HG02885 (cell line): ENCODE measurements around the gene MLXIPL.
"Not testable (repeated sequence)": the region's sequence is repeated elsewhere in the genome, so short reads cannot be mapped to it uniquely, and the experiment has no call there.

Experiments
- ATAC-seq: cut with Tn5 transposase; IDR thresholded peaks from one replicate; pipeline ENCODE4 v1.9.1; 2021; ENCODE audit warnings: mild to moderate bottlenecking; ENCODE audit not compliant: unreplicated experiment, poor library complexity

The MLXIPL gene

GRCh38 chr7:73586911-73587310, 37.4 kb downstream of the MLXIPL start:
- no peak for ATAC-seq

- no peak for ATAC-seq
These were observed 39.1 kb downstream of the MLXIPL start for GRCh38 chr7:73585196-73585595.

DNA sequence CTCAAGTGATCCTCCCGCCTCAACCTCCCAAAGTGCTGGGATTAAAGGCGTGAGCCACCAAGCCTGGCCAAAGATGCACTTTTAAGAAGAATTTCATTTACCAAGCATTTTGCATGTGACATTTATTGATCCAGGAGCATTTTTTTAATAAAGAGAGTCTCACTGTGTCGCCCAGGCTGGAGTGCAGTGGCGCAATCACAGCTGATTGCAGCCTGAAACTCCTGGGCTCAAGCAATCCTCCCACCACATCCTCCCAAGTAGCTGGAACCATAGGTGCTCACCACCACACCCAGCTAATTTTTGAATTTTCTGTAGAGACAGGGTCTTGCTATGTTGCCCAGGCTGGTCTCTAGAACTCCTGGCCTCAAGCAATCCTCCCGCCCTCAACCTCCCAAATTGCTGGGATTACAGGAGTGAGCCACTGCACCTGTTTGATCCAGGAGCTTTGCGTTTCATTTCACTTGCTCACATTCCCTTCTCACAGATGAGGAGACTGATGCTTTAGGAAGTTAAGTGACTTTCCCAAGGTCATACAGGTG, 41.6 kb downstream of the MLXIPL start:
- no peak for ATAC-seq

DNA sequence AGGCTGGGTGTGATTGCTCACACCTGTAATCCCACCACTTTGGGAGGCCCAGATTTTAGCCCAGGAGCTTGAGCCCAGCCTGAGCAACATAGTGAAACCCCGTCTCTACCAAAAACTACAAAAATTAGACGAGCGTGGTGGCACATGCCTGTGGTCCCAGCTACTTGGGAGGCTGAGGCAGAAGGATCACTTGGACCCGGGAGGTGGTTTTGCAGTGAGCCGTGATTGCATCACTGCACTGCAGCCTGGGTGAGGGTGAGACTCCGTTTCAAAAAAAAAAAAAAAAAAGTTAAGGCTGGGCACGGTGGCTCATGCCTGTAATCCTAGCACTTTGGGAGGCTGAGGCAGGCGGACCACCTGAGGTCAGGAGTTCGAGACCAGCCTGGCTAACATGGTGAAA, 43.3 kb downstream of the MLXIPL start:
- ATAC-seq = not testable (repeated sequence)

DNA sequence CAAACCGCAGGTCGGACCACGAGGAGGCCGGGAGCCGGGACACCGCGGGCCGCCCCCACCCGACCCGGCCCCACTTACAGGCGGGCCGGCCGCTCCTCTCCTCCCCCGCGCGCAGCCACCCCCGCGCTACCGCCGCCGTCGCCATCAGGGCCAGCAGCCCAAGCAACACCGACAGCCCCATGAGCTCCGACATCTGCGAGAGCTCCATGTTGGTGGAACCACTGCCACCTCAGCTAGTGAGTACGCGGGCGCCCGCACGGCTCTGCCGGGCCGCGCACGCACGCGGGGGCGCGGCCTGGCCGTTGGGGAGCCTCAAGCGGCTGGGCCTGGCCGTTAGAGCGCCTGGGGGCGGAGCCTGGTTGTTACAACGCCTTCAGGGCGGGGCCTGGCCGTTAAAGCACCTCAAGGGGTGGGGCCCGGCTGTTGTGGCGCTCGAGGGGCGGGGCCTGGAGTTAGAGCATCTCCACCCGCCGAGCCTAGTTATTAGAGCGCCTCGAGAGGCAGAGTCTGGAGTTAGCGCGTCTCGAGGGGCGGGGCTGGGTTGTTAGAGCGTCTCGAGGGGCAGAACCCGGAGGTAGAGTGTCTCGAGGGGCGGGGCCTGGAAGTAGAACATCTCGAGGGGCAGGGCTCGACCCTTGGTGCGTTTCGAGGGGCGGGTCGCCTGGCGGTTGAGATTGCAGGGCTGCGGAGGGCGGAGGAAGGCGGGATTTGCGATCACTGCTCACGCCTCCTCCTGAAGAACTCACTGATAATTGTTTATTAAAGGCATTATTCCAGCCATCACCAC, 45.8 kb downstream of the MLXIPL start, which contains the start of gene TBL2:
TBL2 (minus strand) TSS at position 238 of the 787 bp plus-strand sequence; CDS start at position 208, 30 bp downstream.
- peak; percentile 89 for ATAC-seq

DNA sequence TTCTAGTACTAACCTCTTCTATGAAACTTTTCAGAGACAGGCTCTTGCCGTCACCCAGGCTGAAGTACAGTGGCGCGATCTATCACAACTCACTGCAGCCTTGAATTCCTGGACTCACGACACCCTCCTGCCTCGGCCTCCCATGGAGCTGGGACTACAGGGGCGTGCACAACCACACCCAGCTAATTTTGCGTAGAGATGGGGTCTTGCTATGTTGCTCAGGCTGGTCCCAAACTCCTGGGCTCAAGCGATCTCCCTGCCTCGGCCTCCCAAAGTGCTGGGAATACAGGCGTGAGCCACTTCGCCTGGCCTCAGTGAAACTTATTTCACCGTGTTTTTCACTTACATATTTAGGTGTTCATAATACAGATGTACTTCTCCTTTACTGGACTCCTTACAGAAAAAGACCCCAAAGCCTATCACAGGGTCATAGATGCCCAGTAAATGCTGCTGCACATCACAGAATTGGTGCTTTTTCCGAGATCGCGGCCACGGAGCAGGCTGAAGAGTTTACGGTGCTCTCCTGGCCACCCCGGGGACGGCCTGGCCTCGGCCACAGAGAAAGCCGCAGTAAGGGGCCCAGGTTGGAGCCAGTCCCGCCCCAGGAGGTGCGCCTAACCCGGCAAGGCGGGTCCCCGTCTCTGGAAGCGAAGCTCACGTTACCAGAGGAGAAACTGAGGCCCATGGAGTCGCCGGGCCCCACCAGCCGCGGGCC, 46.5 kb downstream of the MLXIPL start:
- ATAC-seq = peak; percentile 23

DNA sequence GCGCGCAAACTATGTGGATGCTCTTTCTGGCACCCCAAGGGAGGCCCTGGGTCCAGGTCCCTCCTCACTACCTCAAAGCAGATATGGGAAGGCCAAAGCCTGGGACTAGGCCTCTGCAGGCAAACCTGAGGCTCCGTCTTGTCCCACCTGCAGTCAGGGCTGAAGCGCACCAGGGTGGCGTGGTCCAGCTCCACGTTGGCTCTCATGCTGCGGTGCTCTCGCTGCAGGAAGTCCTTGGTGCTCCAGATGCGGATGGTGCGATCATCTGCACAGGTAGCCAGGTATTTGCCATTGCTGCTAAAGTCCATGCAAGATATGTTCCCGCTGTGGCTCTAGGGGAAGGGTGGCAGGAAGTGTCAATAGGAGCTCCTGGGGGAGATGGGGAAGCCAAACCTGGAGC, 50.5 kb downstream of the MLXIPL start:
- ATAC-seq = no peak

GRCh38 chr7:73573276-73573675, 51.0 kb downstream of the MLXIPL start:
- no peak for ATAC-seq

DNA sequence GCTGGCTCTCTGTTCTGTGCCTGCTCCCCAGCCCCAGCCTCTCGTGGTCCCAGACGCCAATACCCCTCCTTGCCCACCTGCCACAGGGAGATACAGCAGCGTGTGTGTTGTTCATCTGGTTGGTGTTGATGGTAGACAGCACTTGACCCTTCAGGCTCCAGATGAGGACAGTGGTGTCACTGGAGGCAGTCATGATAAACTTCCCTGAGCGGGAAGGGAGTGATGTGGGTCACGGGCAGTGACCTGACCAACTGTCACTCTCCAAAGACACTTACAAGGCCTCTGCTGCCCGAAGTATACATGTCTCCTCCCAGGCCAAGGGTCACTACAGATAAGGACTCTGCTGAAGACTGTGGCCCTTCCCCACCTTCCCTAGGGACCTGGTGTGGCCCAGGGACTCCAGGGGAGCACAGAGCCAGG, 51.5 kb downstream of the MLXIPL start:
- ATAC-seq = no peak

DNA sequence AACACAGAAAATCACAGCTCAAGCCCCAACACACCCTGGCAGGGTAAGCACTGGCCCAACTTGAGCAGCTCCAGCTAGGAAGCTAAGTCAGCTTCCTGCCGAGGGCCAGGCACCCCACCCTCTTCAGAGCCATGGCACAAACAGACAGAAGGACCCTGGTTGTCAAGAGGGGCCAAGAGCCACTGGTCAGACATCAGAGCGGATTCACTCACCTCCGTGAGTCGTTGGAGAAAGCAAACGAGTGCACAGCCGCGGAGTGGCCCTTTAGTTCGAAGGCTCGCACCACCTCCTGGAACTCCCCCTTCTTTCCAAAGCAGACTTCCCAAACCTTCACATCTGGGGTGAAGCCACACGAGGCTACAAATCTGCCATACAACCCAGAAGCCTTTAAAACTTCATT, 53.3 kb downstream of the MLXIPL start:
- ATAC-seq = no peak

DNA sequence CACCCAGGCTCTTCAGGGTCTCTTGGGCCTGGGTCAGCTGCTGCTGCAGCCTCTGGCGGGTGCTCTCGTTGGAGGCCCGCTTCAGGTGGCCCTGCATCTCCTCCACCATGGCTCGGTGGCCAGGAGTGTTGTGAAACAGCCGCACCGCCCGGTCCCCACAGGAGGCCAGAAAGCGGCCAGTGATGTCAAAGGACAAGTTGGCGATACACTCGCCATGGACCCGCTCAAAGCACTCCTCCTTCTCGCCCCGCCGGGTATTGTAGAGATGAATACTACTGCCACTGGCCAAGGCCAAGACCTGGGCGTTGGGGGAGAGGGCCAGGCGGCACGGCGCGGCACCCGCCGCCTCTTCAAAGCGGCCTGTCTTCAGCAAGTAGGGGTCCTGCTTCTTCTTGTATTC, 53.8 kb downstream of the MLXIPL start:
- ATAC-seq = no peak

DNA sequence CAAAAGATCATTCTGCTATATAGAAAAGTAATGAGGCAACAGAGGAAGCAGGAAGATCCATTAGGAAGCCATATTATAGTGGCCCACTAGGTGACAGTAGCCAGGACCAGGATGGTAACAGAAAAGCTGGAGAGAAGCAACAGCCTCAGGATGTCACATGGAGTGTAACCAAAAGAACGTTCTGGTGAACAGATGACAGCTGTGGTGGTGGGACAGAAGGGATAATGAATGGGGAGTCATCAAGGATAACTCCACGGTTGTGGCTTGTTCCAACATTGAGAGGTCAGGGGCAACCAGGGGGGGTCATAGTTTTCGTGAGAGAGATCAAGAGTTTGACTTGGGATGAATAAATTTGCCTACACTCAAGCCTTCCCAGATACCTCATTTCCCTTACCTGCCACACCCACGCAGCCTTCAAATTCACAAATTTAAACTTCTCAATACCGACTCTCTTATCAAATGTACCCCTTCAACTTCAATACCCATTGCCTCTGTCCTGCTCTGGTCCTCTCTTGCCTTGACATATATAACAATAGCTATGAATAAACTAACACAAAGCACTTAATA, 55.2 kb downstream of the MLXIPL start:
- ATAC-seq = no peak

DNA sequence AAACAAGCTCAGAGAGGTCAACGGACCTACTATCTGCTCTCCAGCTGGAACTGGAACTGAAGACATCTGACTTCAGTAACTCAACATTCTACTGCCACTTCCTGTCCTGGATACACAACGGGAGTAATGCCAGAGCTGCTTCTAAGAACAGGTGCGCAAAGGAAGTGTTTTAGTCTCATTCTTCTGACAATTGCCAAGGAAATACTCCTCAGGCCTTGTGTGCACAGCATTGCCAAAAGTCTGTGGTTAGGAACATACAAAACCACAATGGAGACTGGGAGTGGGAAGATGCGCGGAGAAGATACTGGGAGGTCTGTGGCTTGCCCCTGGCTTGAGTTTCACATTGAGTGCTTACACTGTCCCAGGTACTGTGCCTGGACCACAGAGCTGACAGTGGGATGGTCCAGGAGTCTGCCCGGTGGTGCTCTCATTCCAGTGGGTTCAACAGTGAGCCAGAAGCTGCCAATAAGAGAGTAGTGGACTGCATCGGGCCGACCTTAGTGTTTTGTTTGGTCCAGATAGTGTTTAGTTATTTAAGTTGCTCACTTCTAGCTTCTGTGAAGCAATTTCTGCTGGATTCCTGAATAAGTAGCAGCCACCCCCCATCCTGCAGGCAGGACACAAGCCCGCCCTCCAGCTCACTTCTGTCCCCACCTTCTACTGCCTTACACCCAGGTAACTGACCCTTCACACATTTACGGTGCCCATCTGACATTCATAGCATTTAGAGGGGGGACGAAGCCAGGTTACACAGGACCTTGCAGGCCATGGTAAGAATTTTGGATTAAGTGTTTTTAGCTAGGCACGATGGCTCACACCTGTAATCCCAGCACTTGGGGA, 56.3 kb downstream of the MLXIPL start:
- no peak for ATAC-seq

GRCh38 chr7:73567140-73567539, 57.2 kb downstream of the MLXIPL start:
- ATAC-seq = no peak

DNA sequence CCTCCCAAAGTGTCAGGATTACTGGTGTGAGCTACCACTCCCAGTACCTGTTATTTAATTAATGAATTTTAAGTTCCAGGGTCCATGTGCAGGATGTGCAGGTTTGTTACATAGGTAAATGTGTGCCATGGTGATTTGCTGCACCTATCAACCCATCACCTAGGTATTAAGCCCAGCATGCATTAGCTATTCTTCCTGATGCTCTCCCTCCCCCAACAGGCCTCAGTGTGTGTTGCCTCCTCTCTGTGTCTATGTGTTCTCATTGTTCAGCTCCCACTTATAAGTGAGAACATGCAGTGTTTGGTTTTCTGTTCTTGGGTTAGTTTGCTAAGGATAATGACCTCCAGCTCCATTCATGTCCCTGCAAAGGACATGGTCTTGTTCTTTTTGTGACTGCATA, 57.9 kb downstream of the MLXIPL start:
- ATAC-seq = not testable (repeated sequence)

- no peak for ATAC-seq
These were observed 58.5 kb downstream of the MLXIPL start for GRCh38 chr7:73565675-73566340.

- no peak for ATAC-seq
These were observed 64.0 kb downstream of the MLXIPL start for GRCh38 chr7:73560109-73560835.

- peak; percentile 53 for ATAC-seq
These were observed 66.7 kb downstream of the MLXIPL start, which contains the start of gene BCL7B for GRCh38 chr7:73557397-73558257. Gene BCL7B, minus strand, starts transcription at chr7:73557690. Its CDS starts 112 bp downstream, at chr7:73557578.
